GM12878 (cell line): Measurements from ENCODE around the gene FUBP3. TPM values are rescaled to one million over a fixed set of nuclear protein-coding genes. Genes with fewer than 3 reads are reported as not detected.

ENCODE experiments used
- ATAC-seq: fragments of 200-7000 bp; cut with Tn5 transposase; 3 replicates; pipeline ENCODE4 v1.9.1; 2020; ENCODE audit warnings: mild to moderate bottlenecking, moderate library complexity
- BruUV-seq: library from RNA; stranded (reverse); fragments of 400-500 nt; replicated peaks from 2 replicates; lab custom pipeline; 2021; lab: Mats Ljungman, UMichigan
- CTCF ChIA-PET: fragments of 300-600 bp; sonication (Branson Sonifier 250); formaldehyde crosslinking; extraction: SDS; loops from one replicate; lab custom pipeline; 2021; ENCODE audit warnings: inconsistent platforms; lab: Yijun Ruan, JAX
- POLR2A ChIA-PET: fragments of 350-600 bp; formaldehyde crosslinking; extraction: SDS; loops from one replicate; lab custom pipeline; 2021; ENCODE audit warnings: inconsistent platforms; lab: Charles Lee
- RAD21 ChIA-PET: fragments of 300-600 bp; sonication (Branson Sonifier 250); formaldehyde crosslinking; loops from one replicate; lab custom pipeline; 2023; ENCODE audit warnings: antibody characterized with exemption; ENCODE audit not compliant: unreplicated experiment; lab: Charles Lee
- SMC1A ChIA-PET: fragments of 300-600 bp; sonication (Branson Sonifier 250); formaldehyde crosslinking; loops from one replicate; lab custom pipeline; 2023; ENCODE audit not compliant: unreplicated experiment, uncharacterized antibody; lab: Charles Lee
- DNase-seq: peaks from one replicate; pipeline ENCODE4 v3.0.0-alpha.2; 2011; ENCODE audit warnings: low read depth, low spot score
- FAIRE-seq: peaks from 3 replicates; lab custom pipeline; 2011; peaks lifted over from hg19 to GRCh38; lab: Jason Lieb, UNC
- H2AFZ ChIP-seq: 2 replicates; pipeline ENCODE4 v1.6.0; 2011; ENCODE audit warnings: low read depth, low read length, control low read depth; ENCODE audit not compliant: control insufficient read depth
- H3K27ac ChIP-seq: 2 replicates; pipeline ENCODE4 v1.5.1; 2011; ENCODE audit warnings: control low read depth; ENCODE audit not compliant: control insufficient read depth, insufficient read depth
- H3K27me3 ChIP-seq, 2 experiments: replicated peaks in 1 of 2; 2 replicates each; pipeline versions ENCODE4 v1.6.0 to v1.6.1; 2011; ENCODE audit warnings: low read length in 1 of 2; ENCODE audit not compliant: control insufficient read depth in 2 of 2, insufficient read depth in 2 of 2
- H3K36me3 ChIP-seq, 2 experiments: 2 replicates each; pipeline ENCODE4 v1.5.1; 2011; ENCODE audit warnings: low read length in 1 of 2; ENCODE audit not compliant: control insufficient read depth in 2 of 2, insufficient read depth in 2 of 2
- H3K4me1 ChIP-seq: 2 replicates; pipeline ENCODE4 v1.6.1; 2011; ENCODE audit warnings: mild to moderate bottlenecking, low read length, moderate library complexity, mixed read lengths; ENCODE audit not compliant: control insufficient read depth, insufficient read depth
- H3K4me2 ChIP-seq: 2 replicates; pipeline ENCODE4 v1.6.0; 2011; ENCODE audit warnings: control low read depth; ENCODE audit not compliant: control insufficient read depth, insufficient read depth
- H3K4me3 ChIP-seq: fragments of 200-600 bp; sonication (generic); 2 replicates; pipeline ENCODE4 v1.5.1; 2016
- H3K79me2 ChIP-seq: 2 replicates; pipeline ENCODE4 v1.6.0; 2011; ENCODE audit warnings: low read length; ENCODE audit not compliant: control insufficient read depth, insufficient read depth
- H3K9ac ChIP-seq: 2 replicates; pipeline ENCODE4 v1.8.0; 2011; ENCODE audit warnings: low read length, control low read depth, mixed read lengths; ENCODE audit not compliant: control insufficient read depth, insufficient read depth
- H3K9me3 ChIP-seq: replicated peaks from 3 replicates; pipeline ENCODE4 v1.5.1; 2011; ENCODE audit warnings: mild to moderate bottlenecking, low read length; ENCODE audit not compliant: control insufficient read depth, insufficient read depth
- H4K20me1 ChIP-seq: 2 replicates; pipeline ENCODE4 v1.6.0; 2011; ENCODE audit not compliant: control insufficient read depth, insufficient read depth
- BRCA1 ChIP-seq: IDR thresholded peaks from 2 replicates; pipeline ENCODE4 v1.6.1; 2011; ENCODE audit warnings: low read depth, low read length, improper control_type of control experiment
- CEBPB ChIP-seq, 2 experiments: fragments of 150-350 bp in 1 of 2; IDR thresholded peaks; 2 replicates each; pipeline ENCODE4 v1.6.1; 2012 to 2014; ENCODE audit warnings: low read depth in 2 of 2, low read length in 2 of 2, borderline replicate concordance in 1 of 2, inconsistent platforms in 1 of 2
- FOS ChIP-seq: IDR thresholded peaks from 3 replicates; pipeline ENCODE4 v1.6.1; 2011; ENCODE audit warnings: borderline replicate concordance; ENCODE audit not compliant: insufficient read length; ENCODE audit errors: extremely low read depth
- HDAC2 ChIP-seq: fragments of 200-600 bp; sonication (generic); IDR thresholded peaks from 2 replicates; pipeline ENCODE4 v1.6.1; 2017
- IKZF2 ChIP-seq, 2 experiments: fragments of 450-650 bp; IDR thresholded peaks; 2 replicates each; pipeline ENCODE4 v1.6.1; 2017; ENCODE audit warnings: mild to moderate bottlenecking in 2 of 2, moderate library complexity in 2 of 2
- MAX ChIP-seq: IDR thresholded peaks from 2 replicates; pipeline ENCODE4 v1.6.1; 2012; ENCODE audit warnings: low read depth, low read length, improper control_type of control experiment
- MXI1 ChIP-seq: fragments of 150-350 bp; IDR thresholded peaks from 2 replicates; pipeline ENCODE4 v1.6.1; 2011; ENCODE audit warnings: low read depth, mild to moderate bottlenecking, inconsistent platforms, low read length, improper control_type of control experiment
- PML ChIP-seq: IDR thresholded peaks from 2 replicates; pipeline ENCODE4 v1.6.1; 2012; ENCODE audit warnings: low read length, inconsistent platforms
- TCF3 ChIP-seq: IDR thresholded peaks from 2 replicates; pipeline ENCODE4 v1.6.1; 2012; ENCODE audit warnings: low read depth, mild to moderate bottlenecking, low read length, borderline replicate concordance; ENCODE audit not compliant: insufficient read depth
- USF1 ChIP-seq: IDR thresholded peaks from 2 replicates; pipeline ENCODE4 v1.6.1; 2011; ENCODE audit warnings: borderline replicate concordance, low read depth, mild to moderate bottlenecking, moderate library complexity, mixed read lengths, low read length; ENCODE audit not compliant: insufficient read depth; ENCODE audit errors: extremely low read length
- USF2 ChIP-seq: IDR thresholded peaks from 2 replicates; pipeline ENCODE4 v1.6.1; 2011; ENCODE audit warnings: low read depth, low read length, improper control_type of control experiment, borderline replicate concordance
- WGBS: methylation state at CpG from one replicate; pipeline ENCODE4 v1.1.6; 2016; ENCODE audit warnings: low lambda C conversion rate; ENCODE audit not compliant: insufficient replicate concordance, insufficient coverage; ENCODE audit errors: missing lambda C conversion rate; 5-methylcytosine and 5-hydroxymethylcytosine counted together
- in situ Hi-C: fragments of 300-500 bp; cut with MboI; formaldehyde crosslinking; loops from 9 replicates; pipeline ENCODE4 v1.14.3; 2018; ENCODE audit warnings: mixed read lengths
- intact Hi-C: fragments of 100-400 bp; cut with micrococcal nuclease; formaldehyde crosslinking; loops from one replicate; pipeline ENCODE4 v1.14.2; 2022; ENCODE audit not compliant: unreplicated experiment
- polyA plus RNA-seq, 11 experiments: library from polyadenylated mRNA; depleted of rRNA in 4 of 11; unstranded in 6 of 11; stranded (reverse) in 5 of 11; fragments of >200 nt; fragmentation: Nextera tagmentation in 4 of 11; fragmentation: Illumina TruSeq in 1 of 11; extraction: Ambion mirVana in 4 of 11; extraction: Trizol in 1 of 11; gene quantifications; 1 replicate in 1 of 11; 2 replicates in 10 of 11; pipeline versions ENCODE4 v1.2.1 to v1.2.3, GENCODE V29; 2011 to 2016; ENCODE audit warnings: inconsistent platforms in 2 of 11, missing spikeins in 2 of 11, low read depth in 1 of 11
- total RNA-seq, 4 experiments: library from RNA; depleted of rRNA in 3 of 4; stranded (reverse); fragments of >200 nt in 3 of 4; fragmentation: Illumina TruSeq in 1 of 4; extraction: Trizol in 1 of 4; gene quantifications; 2 replicates each; pipeline versions ENCODE4 v1.2.1 to v1.2.3, GENCODE V29; 2013 to 2021
- TF ChIP-seq, protein P1 (sequence below): fragments of 450-650 bp; IDR thresholded peaks from 2 replicates; pipeline ENCODE4 v1.6.1; 2017; ENCODE audit warnings: mild to moderate bottlenecking, moderate library complexity
- TF ChIP-seq, protein P2 (sequence below): fragments of 450-650 bp; IDR thresholded peaks from 2 replicates; pipeline ENCODE4 v1.6.1; 2017; ENCODE audit warnings: mild to moderate bottlenecking
- TF ChIP-seq, protein P3 (sequence below), 3 experiments: IDR thresholded peaks in 2 of 3; conservative IDR thresholded peaks in 1 of 3; 2 replicates each; pipeline ENCODE4 v1.5.1; 2011; ENCODE audit warnings: low read depth in 3 of 3, low read length in 3 of 3, mild to moderate bottlenecking in 3 of 3, control low read depth in 2 of 3, moderate library complexity in 2 of 3, inconsistent platforms in 1 of 3, mixed read lengths in 1 of 3; ENCODE audit not compliant: control insufficient read depth in 2 of 3, insufficient read depth in 1 of 3; ENCODE audit errors: extremely low read depth in 1 of 3

FUBP3 gene
- total and polyA plus RNA-seq, 10 of the 15 experiments (the other 5 are each of a cell fraction or from before 2014, with no cell fraction given) = 2.4 to 49.4 (median 37.2) TPM

DNA sequence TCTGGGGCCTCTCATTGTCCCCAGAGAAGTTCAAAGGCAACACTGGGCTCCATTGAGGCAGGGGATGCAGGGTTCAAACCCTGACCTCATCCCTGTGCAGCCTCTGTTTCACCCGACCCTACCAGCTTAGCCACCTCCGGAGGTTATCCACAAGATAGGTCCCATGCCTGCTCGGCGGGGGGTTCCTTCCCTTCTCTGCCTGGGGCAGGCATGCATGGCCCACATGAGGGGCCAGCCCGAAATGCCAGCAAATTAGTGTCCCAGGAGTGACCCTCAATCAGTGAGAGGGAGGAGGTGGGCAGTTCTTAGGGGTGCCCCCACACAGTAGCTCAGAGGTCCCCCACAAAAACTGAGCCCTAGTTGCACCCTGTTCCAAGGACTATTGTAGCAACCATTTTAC lies 24.8 kb upstream of the FUBP3 start:
- Histone ChIP-seq H3K4me2 (no peak overlapping the region), H3K9me3 (no peaks in the 10 kb centered on the region; the same call in 2 of the 3 replicates), H4K20me1 (no peaks in the 10 kb centered on the region), H2AFZ (no peak overlapping the region), H3K79me2 (no peaks in the 10 kb centered on the region), H3K9ac (no peak overlapping the region), H3K4me1 (no peaks in the 10 kb centered on the region), H3K4me3 (no peak overlapping the region), H3K27ac (no peak overlapping the region), H3K36me3 (no peaks in the 10 kb centered on the region), H3K27me3 (no peaks in the 10 kb centered on the region)
- ChIA-PET SMC1A (no interaction called here), RAD21 (no interaction called here), CTCF (no interaction called here), POLR2A (no interaction called here)
- in situ Hi-C loops = no loop called here
- intact Hi-C loops = no loop called here
- 45% methylated on average over 5 of the region's 5 CpGs for WGBS
- TF ChIP-seq TCF3 (no peak), MAX (no peak), BRCA1 (no peak), FOS (no peak), PML (no peak), HDAC2 (no peak), CEBPB (IDR thresholded peaks at IDR 0.05; ENCODE audit: borderline replicate concordance in 1 of 2, low read depth in 2 of 2, low read length in 2 of 2) (no peak), MXI1 (no peak), USF1 (no peak), USF2 (no peak), IKZF2 (IDR thresholded peaks at IDR 0.05) (no peak)
- TF ChIP-seq, protein P1, sequence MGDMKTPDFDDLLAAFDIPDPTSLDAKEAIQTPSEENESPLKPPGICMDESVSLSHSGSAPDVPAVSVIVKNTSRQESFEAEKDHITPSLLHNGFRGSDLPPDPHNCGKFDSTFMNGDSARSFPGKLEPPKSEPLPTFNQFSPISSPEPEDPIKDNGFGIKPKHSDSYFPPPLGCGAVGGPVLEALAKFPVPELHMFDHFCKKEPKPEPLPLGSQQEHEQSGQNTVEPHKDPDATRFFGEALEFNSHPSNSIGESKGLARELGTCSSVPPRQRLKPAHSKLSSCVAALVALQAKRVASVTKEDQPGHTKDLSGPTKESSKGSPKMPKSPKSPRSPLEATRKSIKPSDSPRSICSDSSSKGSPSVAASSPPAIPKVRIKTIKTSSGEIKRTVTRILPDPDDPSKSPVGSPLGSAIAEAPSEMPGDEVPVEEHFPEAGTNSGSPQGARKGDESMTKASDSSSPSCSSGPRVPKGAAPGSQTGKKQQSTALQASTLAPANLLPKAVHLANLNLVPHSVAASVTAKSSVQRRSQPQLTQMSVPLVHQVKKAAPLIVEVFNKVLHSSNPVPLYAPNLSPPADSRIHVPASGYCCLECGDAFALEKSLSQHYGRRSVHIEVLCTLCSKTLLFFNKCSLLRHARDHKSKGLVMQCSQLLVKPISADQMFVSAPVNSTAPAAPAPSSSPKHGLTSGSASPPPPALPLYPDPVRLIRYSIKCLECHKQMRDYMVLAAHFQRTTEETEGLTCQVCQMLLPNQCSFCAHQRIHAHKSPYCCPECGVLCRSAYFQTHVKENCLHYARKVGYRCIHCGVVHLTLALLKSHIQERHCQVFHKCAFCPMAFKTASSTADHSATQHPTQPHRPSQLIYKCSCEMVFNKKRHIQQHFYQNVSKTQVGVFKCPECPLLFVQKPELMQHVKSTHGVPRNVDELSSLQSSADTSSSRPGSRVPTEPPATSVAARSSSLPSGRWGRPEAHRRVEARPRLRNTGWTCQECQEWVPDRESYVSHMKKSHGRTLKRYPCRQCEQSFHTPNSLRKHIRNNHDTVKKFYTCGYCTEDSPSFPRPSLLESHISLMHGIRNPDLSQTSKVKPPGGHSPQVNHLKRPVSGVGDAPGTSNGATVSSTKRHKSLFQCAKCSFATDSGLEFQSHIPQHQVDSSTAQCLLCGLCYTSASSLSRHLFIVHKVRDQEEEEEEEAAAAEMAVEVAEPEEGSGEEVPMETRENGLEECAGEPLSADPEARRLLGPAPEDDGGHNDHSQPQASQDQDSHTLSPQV = no peak
- TF ChIP-seq, protein P2, sequence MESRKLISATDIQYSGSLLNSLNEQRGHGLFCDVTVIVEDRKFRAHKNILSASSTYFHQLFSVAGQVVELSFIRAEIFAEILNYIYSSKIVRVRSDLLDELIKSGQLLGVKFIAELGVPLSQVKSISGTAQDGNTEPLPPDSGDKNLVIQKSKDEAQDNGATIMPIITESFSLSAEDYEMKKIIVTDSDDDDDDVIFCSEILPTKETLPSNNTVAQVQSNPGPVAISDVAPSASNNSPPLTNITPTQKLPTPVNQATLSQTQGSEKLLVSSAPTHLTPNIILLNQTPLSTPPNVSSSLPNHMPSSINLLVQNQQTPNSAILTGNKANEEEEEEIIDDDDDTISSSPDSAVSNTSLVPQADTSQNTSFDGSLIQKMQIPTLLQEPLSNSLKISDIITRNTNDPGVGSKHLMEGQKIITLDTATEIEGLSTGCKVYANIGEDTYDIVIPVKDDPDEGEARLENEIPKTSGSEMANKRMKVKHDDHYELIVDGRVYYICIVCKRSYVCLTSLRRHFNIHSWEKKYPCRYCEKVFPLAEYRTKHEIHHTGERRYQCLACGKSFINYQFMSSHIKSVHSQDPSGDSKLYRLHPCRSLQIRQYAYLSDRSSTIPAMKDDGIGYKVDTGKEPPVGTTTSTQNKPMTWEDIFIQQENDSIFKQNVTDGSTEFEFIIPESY = no peak
- TF ChIP-seq, protein P3, sequence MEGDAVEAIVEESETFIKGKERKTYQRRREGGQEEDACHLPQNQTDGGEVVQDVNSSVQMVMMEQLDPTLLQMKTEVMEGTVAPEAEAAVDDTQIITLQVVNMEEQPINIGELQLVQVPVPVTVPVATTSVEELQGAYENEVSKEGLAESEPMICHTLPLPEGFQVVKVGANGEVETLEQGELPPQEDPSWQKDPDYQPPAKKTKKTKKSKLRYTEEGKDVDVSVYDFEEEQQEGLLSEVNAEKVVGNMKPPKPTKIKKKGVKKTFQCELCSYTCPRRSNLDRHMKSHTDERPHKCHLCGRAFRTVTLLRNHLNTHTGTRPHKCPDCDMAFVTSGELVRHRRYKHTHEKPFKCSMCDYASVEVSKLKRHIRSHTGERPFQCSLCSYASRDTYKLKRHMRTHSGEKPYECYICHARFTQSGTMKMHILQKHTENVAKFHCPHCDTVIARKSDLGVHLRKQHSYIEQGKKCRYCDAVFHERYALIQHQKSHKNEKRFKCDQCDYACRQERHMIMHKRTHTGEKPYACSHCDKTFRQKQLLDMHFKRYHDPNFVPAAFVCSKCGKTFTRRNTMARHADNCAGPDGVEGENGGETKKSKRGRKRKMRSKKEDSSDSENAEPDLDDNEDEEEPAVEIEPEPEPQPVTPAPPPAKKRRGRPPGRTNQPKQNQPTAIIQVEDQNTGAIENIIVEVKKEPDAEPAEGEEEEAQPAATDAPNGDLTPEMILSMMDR (IDR thresholded peaks at IDR 0.05 in 2 of 3, conservative IDR thresholded peaks at IDR 0.05 in 1 of 3; ENCODE audit: control insufficient read depth in 2 of 3, extremely low read depth in 1 of 3, insufficient read depth in 1 of 3, low read depth in 3 of 3, low read length in 3 of 3) = no peak
- BruUV-seq = no TSS peak
- DNase-seq (no peak), FAIRE-seq (no peak), ATAC-seq (no peak)
